ENCODE results near the gene PPP4R4. TPM values are rescaled to one million over a fixed set of nuclear protein-coding genes. Genes with fewer than 3 reads are reported as not detected.

Gene PPP4R4
- polyA plus RNA-seq, 1 donor from 2014 or later, result 4.8 TPM

DNA sequence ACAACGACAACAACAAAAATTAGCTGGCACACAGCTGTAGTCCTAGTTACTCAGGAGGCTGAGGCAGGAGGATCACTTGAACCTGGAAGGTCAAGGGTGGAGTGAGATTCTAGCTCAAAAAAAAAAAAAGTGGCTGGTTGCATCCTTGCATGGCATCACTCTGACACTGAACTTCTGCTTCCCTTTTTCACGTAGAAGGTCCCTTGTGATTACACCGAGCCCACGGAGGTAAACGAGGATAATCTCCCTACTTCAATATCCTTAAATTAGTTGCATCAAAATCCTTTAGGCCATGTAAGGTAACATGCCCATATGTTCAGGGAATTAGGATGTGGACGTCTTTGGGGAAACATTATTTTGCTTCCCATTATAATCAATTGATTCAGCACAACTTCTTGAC is 4.0 kb upstream of the PPP4R4 start:
- Histone ChIP-seq H2AFZ (ENCODE audit: low read depth, low read length) (no peak overlapping the region), H3K27ac (ENCODE audit: low read length) (no peak overlapping the region), H3K27me3 (ENCODE audit: insufficient read depth, low read depth, low read length) (peaks cover 14% of the 10 kb centered on the region), H3F3A (ENCODE audit: insufficient read depth, low read length, poor library complexity, severe bottlenecking) (no peaks in the 10 kb centered on the region), H3K9ac (ENCODE audit: low read length) (no peak overlapping the region), H3K4me3 (ENCODE audit: low read length) (no peak overlapping the region), H3K9me3 (ENCODE audit: low read length) (no peaks in the 10 kb centered on the region), H3K4me2 (ENCODE audit: low read length) (no peak overlapping the region), H3K36me3 (ENCODE audit: insufficient read depth, low read length) (no peaks in the 10 kb centered on the region), H3K79me2 (replicated peaks; ENCODE audit: insufficient read depth, low read length) (no peaks in the 10 kb centered on the region), H3K9me2 (ENCODE audit: insufficient read depth, low read length) (no peaks in the 10 kb centered on the region), H4K20me1 (ENCODE audit: insufficient read depth) (no peaks in the 10 kb centered on the region)
- TF ChIP-seq RAD21 (conservative IDR thresholded peaks at IDR 0.05) (no peak), POLR2AphosphoS5 (IDR thresholded peaks at IDR 0.05) (no peak), SMC3 (conservative IDR thresholded peaks at IDR 0.05; ENCODE audit: poor library complexity) (no peak), EP300 (conservative IDR thresholded peaks at IDR 0.05; ENCODE audit: poor library complexity, severe bottlenecking) (no peak), MXI1 (conservative IDR thresholded peaks at IDR 0.05; ENCODE audit: poor library complexity, severe bottlenecking) (no peak), EZH2 (IDR thresholded peaks at IDR 0.05; ENCODE audit: borderline replicate concordance, insufficient read depth, low read length, poor library complexity, severe bottlenecking) (no peak), TAF1 (IDR thresholded peaks at IDR 0.05; ENCODE audit: low read depth) (no peak)
- TF ChIP-seq, protein P1, sequence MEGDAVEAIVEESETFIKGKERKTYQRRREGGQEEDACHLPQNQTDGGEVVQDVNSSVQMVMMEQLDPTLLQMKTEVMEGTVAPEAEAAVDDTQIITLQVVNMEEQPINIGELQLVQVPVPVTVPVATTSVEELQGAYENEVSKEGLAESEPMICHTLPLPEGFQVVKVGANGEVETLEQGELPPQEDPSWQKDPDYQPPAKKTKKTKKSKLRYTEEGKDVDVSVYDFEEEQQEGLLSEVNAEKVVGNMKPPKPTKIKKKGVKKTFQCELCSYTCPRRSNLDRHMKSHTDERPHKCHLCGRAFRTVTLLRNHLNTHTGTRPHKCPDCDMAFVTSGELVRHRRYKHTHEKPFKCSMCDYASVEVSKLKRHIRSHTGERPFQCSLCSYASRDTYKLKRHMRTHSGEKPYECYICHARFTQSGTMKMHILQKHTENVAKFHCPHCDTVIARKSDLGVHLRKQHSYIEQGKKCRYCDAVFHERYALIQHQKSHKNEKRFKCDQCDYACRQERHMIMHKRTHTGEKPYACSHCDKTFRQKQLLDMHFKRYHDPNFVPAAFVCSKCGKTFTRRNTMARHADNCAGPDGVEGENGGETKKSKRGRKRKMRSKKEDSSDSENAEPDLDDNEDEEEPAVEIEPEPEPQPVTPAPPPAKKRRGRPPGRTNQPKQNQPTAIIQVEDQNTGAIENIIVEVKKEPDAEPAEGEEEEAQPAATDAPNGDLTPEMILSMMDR (IDR thresholded peaks at IDR 0.05; ENCODE audit: poor library complexity, severe bottlenecking), result no peak
- TF ChIP-seq, protein P2, sequence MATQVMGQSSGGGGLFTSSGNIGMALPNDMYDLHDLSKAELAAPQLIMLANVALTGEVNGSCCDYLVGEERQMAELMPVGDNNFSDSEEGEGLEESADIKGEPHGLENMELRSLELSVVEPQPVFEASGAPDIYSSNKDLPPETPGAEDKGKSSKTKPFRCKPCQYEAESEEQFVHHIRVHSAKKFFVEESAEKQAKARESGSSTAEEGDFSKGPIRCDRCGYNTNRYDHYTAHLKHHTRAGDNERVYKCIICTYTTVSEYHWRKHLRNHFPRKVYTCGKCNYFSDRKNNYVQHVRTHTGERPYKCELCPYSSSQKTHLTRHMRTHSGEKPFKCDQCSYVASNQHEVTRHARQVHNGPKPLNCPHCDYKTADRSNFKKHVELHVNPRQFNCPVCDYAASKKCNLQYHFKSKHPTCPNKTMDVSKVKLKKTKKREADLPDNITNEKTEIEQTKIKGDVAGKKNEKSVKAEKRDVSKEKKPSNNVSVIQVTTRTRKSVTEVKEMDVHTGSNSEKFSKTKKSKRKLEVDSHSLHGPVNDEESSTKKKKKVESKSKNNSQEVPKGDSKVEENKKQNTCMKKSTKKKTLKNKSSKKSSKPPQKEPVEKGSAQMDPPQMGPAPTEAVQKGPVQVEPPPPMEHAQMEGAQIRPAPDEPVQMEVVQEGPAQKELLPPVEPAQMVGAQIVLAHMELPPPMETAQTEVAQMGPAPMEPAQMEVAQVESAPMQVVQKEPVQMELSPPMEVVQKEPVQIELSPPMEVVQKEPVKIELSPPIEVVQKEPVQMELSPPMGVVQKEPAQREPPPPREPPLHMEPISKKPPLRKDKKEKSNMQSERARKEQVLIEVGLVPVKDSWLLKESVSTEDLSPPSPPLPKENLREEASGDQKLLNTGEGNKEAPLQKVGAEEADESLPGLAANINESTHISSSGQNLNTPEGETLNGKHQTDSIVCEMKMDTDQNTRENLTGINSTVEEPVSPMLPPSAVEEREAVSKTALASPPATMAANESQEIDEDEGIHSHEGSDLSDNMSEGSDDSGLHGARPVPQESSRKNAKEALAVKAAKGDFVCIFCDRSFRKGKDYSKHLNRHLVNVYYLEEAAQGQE (IDR thresholded peaks at IDR 0.05; ENCODE audit: borderline replicate concordance), result no peak

DNA sequence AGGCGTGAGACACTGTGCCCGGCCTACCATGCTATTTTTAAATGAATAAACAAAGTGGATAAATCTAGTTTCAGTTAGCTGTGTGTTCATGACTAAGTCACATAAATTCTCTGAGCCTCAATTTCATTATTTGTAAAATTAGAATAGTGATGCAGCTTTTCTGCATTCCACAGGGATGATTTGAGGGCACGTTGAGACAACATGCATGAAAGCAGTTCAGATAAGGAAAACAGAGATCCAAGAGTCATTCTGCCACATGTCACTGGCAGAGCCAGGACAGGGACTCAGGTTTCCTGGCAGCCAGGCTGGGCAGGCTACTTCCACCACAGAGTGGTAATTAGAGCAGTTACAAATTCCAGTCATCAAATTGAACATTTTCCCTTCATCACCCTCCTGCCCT is 2.9 kb upstream of the PPP4R4 start:
- Histone ChIP-seq H3K36me3 (ENCODE audit: insufficient read depth, low read length) (no peaks in the 10 kb centered on the region), H4K20me1 (ENCODE audit: insufficient read depth) (no peaks in the 10 kb centered on the region), H3K4me3 (ENCODE audit: low read length) (no peak overlapping the region), H3K4me2 (ENCODE audit: low read length) (no peak overlapping the region), H3K9me3 (ENCODE audit: low read length) (no peaks in the 10 kb centered on the region), H2AFZ (ENCODE audit: low read depth, low read length) (no peak overlapping the region), H3K27me3 (ENCODE audit: insufficient read depth, low read depth, low read length) (peaks cover 24% of the 10 kb centered on the region), H3F3A (ENCODE audit: insufficient read depth, low read length, poor library complexity, severe bottlenecking) (no peaks in the 10 kb centered on the region), H3K9ac (ENCODE audit: low read length) (no peak overlapping the region), H3K27ac (ENCODE audit: low read length) (no peak overlapping the region), H3K79me2 (replicated peaks; ENCODE audit: insufficient read depth, low read length) (no peaks in the 10 kb centered on the region), H3K9me2 (ENCODE audit: insufficient read depth, low read length) (no peaks in the 10 kb centered on the region)
- TF ChIP-seq SMC3 (conservative IDR thresholded peaks at IDR 0.05; ENCODE audit: poor library complexity) (no peak), TAF1 (IDR thresholded peaks at IDR 0.05; ENCODE audit: low read depth) (no peak), EP300 (conservative IDR thresholded peaks at IDR 0.05; ENCODE audit: poor library complexity, severe bottlenecking) (no peak), POLR2AphosphoS5 (IDR thresholded peaks at IDR 0.05) (no peak), MXI1 (conservative IDR thresholded peaks at IDR 0.05; ENCODE audit: poor library complexity, severe bottlenecking) (no peak), RAD21 (conservative IDR thresholded peaks at IDR 0.05) (no peak), EZH2 (IDR thresholded peaks at IDR 0.05; ENCODE audit: borderline replicate concordance, insufficient read depth, low read length, poor library complexity, severe bottlenecking) (no peak)
- TF ChIP-seq, protein P2 (IDR thresholded peaks at IDR 0.05; ENCODE audit: borderline replicate concordance), result no peak
- TF ChIP-seq, protein P1 (IDR thresholded peaks at IDR 0.05; ENCODE audit: poor library complexity, severe bottlenecking), result no peak
